ENCODE data around the gene RABGGTB. TPM values are rescaled to one million over a fixed set of nuclear protein-coding genes. Genes with fewer than 3 reads are reported as not detected.
"Not testable (repeated sequence)": the region's sequence is repeated elsewhere in the genome, so short reads cannot be mapped to it uniquely, and the experiment has no call there.

Gene RABGGTB
- total RNA-seq, 1 donor from 2014 or later: 70.8 TPM

DNA sequence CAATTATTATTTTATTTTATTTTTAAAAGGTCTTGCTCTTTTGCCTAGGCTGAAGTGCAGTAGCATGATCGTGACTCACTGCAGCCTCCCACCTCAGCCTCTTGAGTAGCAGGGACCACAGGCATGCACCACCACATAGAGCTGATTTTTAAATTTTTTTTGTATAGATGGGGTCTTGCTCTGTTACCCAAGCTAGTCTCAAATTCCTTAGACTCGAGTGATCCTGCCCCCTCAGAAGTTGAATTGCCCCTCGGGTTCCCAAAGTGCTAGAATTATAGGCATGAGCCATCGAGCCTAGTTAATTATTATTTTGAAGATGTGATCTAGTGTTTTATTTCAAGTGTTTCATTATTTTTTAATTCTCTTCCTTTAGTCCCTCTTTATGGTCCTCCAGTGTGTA, 22.9 kb downstream of the RABGGTB start:
- Mint-ChIP-seq H3K4me1 (ENCODE audit: low read depth, unreplicated experiment) (no peaks in the 10 kb centered on the region), H3K27ac (ENCODE audit: unreplicated experiment) (no peak overlapping the region), H3K27me3 (ENCODE audit: unreplicated experiment) (no peaks in the 10 kb centered on the region), H3K9me3 (ENCODE audit: unreplicated experiment) (no peaks in the 10 kb centered on the region), H3K4me3 (ENCODE audit: unreplicated experiment) (no peak overlapping the region), H3K36me3 (ENCODE audit: unreplicated experiment) (no peaks in the 10 kb centered on the region)
- no peak for DNase-seq
- no peak for TF ChIP-seq CTCF (IDR thresholded peaks at IDR 0.05; ENCODE audit: partially characterized antibody, unreplicated experiment)

DNA sequence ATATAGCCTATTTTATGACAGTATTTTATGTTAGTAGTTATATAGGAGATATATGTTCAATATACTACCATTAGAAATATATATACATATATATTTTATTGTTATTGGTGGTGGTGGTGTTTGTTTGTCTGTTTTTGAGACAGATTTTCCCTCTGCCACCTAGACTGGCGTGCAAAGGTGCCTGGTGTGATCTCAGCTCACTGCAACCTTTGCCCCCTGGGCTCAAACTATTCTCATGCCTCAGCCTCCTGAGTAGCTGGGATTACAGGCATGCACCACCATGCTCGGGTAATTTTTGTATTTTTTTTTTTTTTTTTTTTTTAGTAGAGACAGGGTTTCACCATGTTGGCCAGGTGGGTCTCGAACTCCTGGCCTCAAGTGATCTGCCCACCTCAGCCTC, 24.1 kb downstream of the RABGGTB start:
- H3K27ac Mint-ChIP-seq (ENCODE audit: unreplicated experiment); H3K4me3 Mint-ChIP-seq (ENCODE audit: unreplicated experiment): not testable (repeated sequence)

GRCh38 chr1:75811211-75811981, 25.3 kb downstream of the RABGGTB start:
- Mint-ChIP-seq H3K27ac (ENCODE audit: unreplicated experiment) (no peak overlapping the region), H3K36me3 (ENCODE audit: unreplicated experiment) (no peaks in the 10 kb centered on the region), H3K27me3 (ENCODE audit: unreplicated experiment) (no peaks in the 10 kb centered on the region), H3K4me1 (ENCODE audit: low read depth, unreplicated experiment) (no peaks in the 10 kb centered on the region), H3K9me3 (ENCODE audit: unreplicated experiment) (no peaks in the 10 kb centered on the region), H3K4me3 (ENCODE audit: unreplicated experiment) (no peak overlapping the region)
- TF ChIP-seq CTCF (IDR thresholded peaks at IDR 0.05; ENCODE audit: partially characterized antibody, unreplicated experiment): no peak
- DNase-seq: no peak

More for the DNA sequence above, 24.1 kb downstream of the RABGGTB start:
- not testable (repeated sequence) for H3K36me3 Mint-ChIP-seq (ENCODE audit: unreplicated experiment); H3K27me3 Mint-ChIP-seq (ENCODE audit: unreplicated experiment); H3K9me3 Mint-ChIP-seq (ENCODE audit: unreplicated experiment); H3K4me1 Mint-ChIP-seq (ENCODE audit: low read depth, unreplicated experiment); DNase-seq

DNA sequence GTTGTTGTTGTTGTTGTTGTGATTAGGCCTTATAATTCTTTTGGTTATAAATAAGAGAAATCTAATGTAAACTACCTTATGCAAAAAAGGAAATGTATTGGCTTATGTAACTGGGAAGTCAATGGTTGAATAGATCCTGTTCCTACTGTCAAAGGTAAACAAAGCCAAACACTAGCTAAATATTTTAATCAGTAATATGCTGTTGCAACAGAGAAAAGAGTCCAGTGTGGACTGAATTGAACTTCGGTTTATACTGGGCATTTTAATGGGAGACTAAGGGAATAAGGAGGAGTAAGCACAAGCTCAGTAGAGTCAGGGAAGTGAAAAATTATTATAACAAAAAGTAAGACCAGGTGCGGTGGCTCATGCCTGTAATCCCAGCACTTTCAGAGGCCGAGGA, 26.0 kb downstream of the RABGGTB start:
- Mint-ChIP-seq H3K9me3 (ENCODE audit: unreplicated experiment) (no peaks in the 10 kb centered on the region), H3K4me3 (ENCODE audit: unreplicated experiment) (no peak overlapping the region), H3K27me3 (ENCODE audit: unreplicated experiment) (no peaks in the 10 kb centered on the region), H3K27ac (ENCODE audit: unreplicated experiment) (no peak overlapping the region), H3K4me1 (ENCODE audit: low read depth, unreplicated experiment) (no peaks in the 10 kb centered on the region), H3K36me3 (ENCODE audit: unreplicated experiment) (no peaks in the 10 kb centered on the region)
- no peak for DNase-seq
- TF ChIP-seq CTCF (IDR thresholded peaks at IDR 0.05; ENCODE audit: partially characterized antibody, unreplicated experiment): no peak

GRCh38 chr1:75823596-75823995, 37.5 kb downstream of the RABGGTB start:
- not testable (repeated sequence) for H3K4me1 Mint-ChIP-seq (ENCODE audit: low read depth, unreplicated experiment); H3K36me3 Mint-ChIP-seq (ENCODE audit: unreplicated experiment); H3K9me3 Mint-ChIP-seq (ENCODE audit: unreplicated experiment); H3K27me3 Mint-ChIP-seq (ENCODE audit: unreplicated experiment); H3K4me3 Mint-ChIP-seq (ENCODE audit: unreplicated experiment); H3K27ac Mint-ChIP-seq (ENCODE audit: unreplicated experiment); DNase-seq

DNA sequence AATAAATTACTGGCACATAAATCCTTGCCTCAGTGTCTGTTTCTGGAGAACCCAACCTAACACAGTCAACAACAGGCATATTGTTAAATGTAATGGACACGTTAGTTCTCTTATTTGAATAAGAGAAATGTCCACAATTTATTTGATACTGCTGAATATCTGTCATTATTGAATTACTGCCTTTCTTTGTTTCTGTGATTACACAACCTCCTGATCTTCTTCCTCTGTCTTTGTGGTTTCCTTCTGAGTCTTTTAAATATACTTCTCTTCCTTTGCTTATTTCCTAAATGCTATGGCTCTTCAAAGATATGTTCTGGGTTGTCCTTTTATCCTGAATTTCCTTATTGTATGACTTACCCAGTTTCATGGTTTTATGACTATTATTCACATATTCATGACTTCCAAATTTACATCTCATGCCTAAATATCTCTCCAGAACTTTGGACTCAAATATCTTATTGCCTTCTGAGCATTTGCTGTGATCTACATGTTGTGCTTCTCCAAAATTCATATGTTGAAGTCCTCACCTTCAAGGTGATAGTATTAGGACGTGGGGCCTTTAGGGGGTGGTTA, 50.6 kb downstream of the RABGGTB start:
- no peak for DNase-seq
- H3K36me3 Mint-ChIP-seq (ENCODE audit: unreplicated experiment): no peaks in the 10 kb centered on the region
- no peak overlapping the region for H3K27ac Mint-ChIP-seq (ENCODE audit: unreplicated experiment)
- H3K9me3 Mint-ChIP-seq (ENCODE audit: unreplicated experiment): no peaks in the 10 kb centered on the region
- no peaks in the 10 kb centered on the region for H3K4me1 Mint-ChIP-seq (ENCODE audit: low read depth, unreplicated experiment)
- H3K27me3 Mint-ChIP-seq (ENCODE audit: unreplicated experiment): no peaks in the 10 kb centered on the region
- H3K4me3 Mint-ChIP-seq (ENCODE audit: unreplicated experiment): no peak overlapping the region
- no peak for TF ChIP-seq CTCF (IDR thresholded peaks at IDR 0.05; ENCODE audit: partially characterized antibody, unreplicated experiment)

All from glutamatergic neuron (in vitro differentiated cells).